K562 (cell line): Measurements from ENCODE around the gene PSAP. TPM values are rescaled to one million over a fixed set of nuclear protein-coding genes. Genes with fewer than 3 reads are reported as not detected.

Source experiments
- ARNT ChIP-seq, 2 experiments: fragments of 450-650 bp; IDR thresholded peaks; 2 replicates each; pipeline ENCODE4 v1.6.1; 2016; ENCODE audit warnings: mild to moderate bottlenecking in 1 of 2
- GABPB2 ChIP-seq: fragments of 250-450 bp; sonication (Bioruptor Pico); conservative IDR thresholded peaks from 2 replicates; pipeline ENCODE4 v1.5.1; 2021; ENCODE audit warnings: mild to moderate bottlenecking
- HEY1 ChIP-seq: fragments of 250-450 bp; sonication (Bioruptor Pico); IDR thresholded peaks from 2 replicates; pipeline ENCODE4 v1.5.0; 2020; ENCODE audit warnings: mild to moderate bottlenecking, moderate library complexity, borderline replicate concordance
- HNRNPL ChIP-seq: fragments of 200-400 bp; formaldehyde crosslinking; IDR thresholded peaks from 2 replicates; pipeline ENCODE4 v1.6.1; 2017; ENCODE audit warnings: low read depth, mild to moderate bottlenecking, low read length
- NR2C1 ChIP-seq, 2 experiments: fragments of 450-650 bp; IDR thresholded peaks; 2 replicates each; pipeline ENCODE4 v1.6.1; 2017; ENCODE audit warnings: mild to moderate bottlenecking in 2 of 2, antibody characterized with exemption in 1 of 2, inconsistent platforms in 1 of 2, missing compliant biosample characterization in 1 of 2, missing genetic modification characterization in 1 of 2
- PYGO2 ChIP-seq: fragments of 450-650 bp; IDR thresholded peaks from 2 replicates; pipeline ENCODE4 v1.6.1; 2016; ENCODE audit warnings: mild to moderate bottlenecking, missing genetic modification characterization, moderate library complexity, missing compliant biosample characterization
- RBM39 ChIP-seq: fragments of 200-400 bp; formaldehyde crosslinking; optimal IDR thresholded peaks from 2 replicates; pipeline ENCODE3; 2018; ENCODE audit warnings: low read depth, low read length
- RFX5 ChIP-seq: IDR thresholded peaks from 2 replicates; pipeline ENCODE4 v1.6.1; 2011; ENCODE audit warnings: low read depth, mild to moderate bottlenecking, improper control_type of control experiment, low read length
- SOX6 ChIP-seq: fragments of 450-650 bp; IDR thresholded peaks from 2 replicates; pipeline ENCODE4 v1.6.1; 2014; ENCODE audit warnings: mild to moderate bottlenecking
- SRF ChIP-seq, 2 experiments: fragments of 250-450, 450-650 bp in 1 of 2; sonication (Bioruptor Pico) in 1 of 2; sonication (generic) in 1 of 2; formaldehyde crosslinking; IDR thresholded peaks; 2 replicates each; pipeline versions ENCODE4 v1.5.0 to v1.5.1; 2020 to 2022; ENCODE audit warnings: mild to moderate bottlenecking in 1 of 2, missing genetic modification reagents in 1 of 2
- ZNF197 ChIP-seq: fragments of 200-800 bp; sonication (Bioruptor generic); IDR thresholded peaks from 2 replicates; pipeline ENCODE4 v1.6.1; 2016; ENCODE audit warnings: low read depth, missing genetic modification characterization, missing compliant biosample characterization
- ZNF75A ChIP-seq: fragments of 450-650 bp; formaldehyde crosslinking; IDR thresholded peaks from 2 replicates; pipeline ENCODE4 v1.4.0; 2020; ENCODE audit warnings: mild to moderate bottlenecking
- polyA plus RNA-seq, 8 experiments: library from polyadenylated mRNA; depleted of rRNA in 4 of 8; stranded (reverse) in 5 of 8; unstranded in 3 of 8; fragments of >200 nt; fragmentation: Nextera tagmentation in 2 of 8; fragmentation: Illumina TruSeq in 1 of 8; extraction: Ambion mirVana in 2 of 8; extraction: Trizol in 1 of 8; gene quantifications; 2 replicates each; pipeline versions ENCODE4 v1.2.1 to v1.2.3, GENCODE V29; 2011 to 2014; ENCODE audit warnings: inconsistent platforms in 1 of 8, missing spikeins in 1 of 8
- total RNA-seq, 7 experiments: library from RNA; depleted of rRNA in 6 of 7; stranded (reverse); fragments of >200 nt in 6 of 7; fragmentation: Illumina TruSeq in 2 of 7; extraction: Trizol in 2 of 7; gene quantifications; 2 replicates each; pipeline versions ENCODE4 v1.2.1 to v1.2.3, GENCODE V29; 2011 to 2021; ENCODE audit warnings: low replicate concordance in 1 of 7
- TF ChIP-seq, protein P1 (sequence below): sonication (generic); formaldehyde crosslinking; IDR thresholded peaks from 2 replicates; pipeline ENCODE4 v1.8.0; 2022; ENCODE audit warnings: missing genetic modification reagents, mild to moderate bottlenecking, moderate library complexity, borderline replicate concordance
- TF ChIP-seq, protein P2 (sequence below): fragments of 450-650 bp; IDR thresholded peaks from 2 replicates; pipeline ENCODE4 v1.6.1; 2016; ENCODE audit warnings: antibody characterized with exemption
- TF ChIP-seq, protein P3 (sequence below): fragments of 450-650 bp; IDR thresholded peaks from 2 replicates; pipeline ENCODE4 v1.6.1; 2017; ENCODE audit warnings: antibody characterized with exemption
- TF ChIP-seq, protein P4 (sequence below): sonication (generic); formaldehyde crosslinking; IDR thresholded peaks from 2 replicates; pipeline ENCODE4 v1.9.0; 2022; ENCODE audit warnings: mild to moderate bottlenecking, missing genetic modification reagents
- TF ChIP-seq, protein P5 (sequence below): sonication (generic); IDR thresholded peaks from 2 replicates; pipeline ENCODE4 v1.6.1; 2016
- TF ChIP-seq, protein P6 (sequence below): IDR thresholded peaks from 2 replicates; pipeline ENCODE4 v1.6.1; 2011; ENCODE audit warnings: borderline replicate concordance, low read depth, mild to moderate bottlenecking, moderate library complexity, low read length; ENCODE audit not compliant: insufficient read depth, poor library complexity, severe bottlenecking

PSAP gene
- total and polyA plus RNA-seq, 9 of the 15 experiments (the other 6 are each of a cell fraction or from before 2014, with no cell fraction given) = 245 to 700 (median 429) TPM

DNA sequence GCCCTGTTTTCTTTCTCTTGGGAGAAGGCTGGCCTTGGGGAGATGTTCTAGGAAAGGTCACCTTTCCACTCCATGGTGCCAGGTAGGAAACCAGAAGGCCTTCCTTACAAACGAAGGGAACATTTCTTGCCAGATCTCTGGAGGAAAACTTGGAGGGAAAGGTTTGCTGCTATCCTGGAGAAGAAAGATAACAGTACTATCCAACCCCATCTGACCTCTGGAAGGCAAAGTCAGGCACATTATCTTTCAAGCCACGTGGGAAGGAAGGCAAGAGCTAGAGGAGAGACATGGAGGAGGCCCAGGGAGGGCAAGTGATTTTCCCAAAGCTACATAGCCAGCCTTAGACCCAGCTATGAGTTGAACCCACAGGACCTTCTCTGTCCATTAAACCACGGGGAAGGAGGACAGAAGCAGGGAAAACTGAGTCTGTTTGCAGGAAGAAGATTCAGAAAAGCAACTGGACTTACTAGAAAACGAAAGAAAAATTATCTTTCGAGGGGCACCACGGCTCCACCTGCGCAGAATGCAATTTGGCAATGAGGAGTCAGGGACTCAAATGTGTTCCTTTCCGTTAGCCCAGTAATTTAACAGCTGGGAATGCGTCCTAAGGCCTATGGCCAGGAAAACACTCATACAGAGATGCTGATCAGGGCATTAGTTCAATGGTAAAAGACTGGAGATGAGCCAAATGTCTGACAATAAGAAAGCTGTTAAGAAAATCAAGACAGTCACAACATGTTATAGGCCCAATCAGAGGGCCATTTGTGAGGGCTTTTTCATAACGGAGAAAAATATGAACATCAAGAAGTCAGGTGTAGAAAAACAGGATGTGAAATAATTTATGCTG is 32.0 kb upstream of the PSAP start (continued):
- TF ChIP-seq ARNT (IDR thresholded peaks at IDR 0.05) (peak in 1 of 2 experiments; percentile 84; a peak in 2 of 4 replicates), NR2C1 (IDR thresholded peaks at IDR 0.05) (no peak; the same call in 1 of the 2 replicates), NR2C1 (tag; IDR thresholded peaks at IDR 0.05) (peak; percentile 85), GABPB2 (no peak), RBM39 (no peak), ZNF75A (CRISPR knock-in tag) (no peak), SRF (CRISPR knock-in tag; IDR thresholded peaks at IDR 0.05) (no peak), HEY1 (no peak), ZNF197 (CRISPR knock-in tag) (no peak; the same call in 1 of the 2 replicates), RFX5 (no peak), HNRNPL (no peak), PYGO2 (tag) (peak; percentile 30; the same call in 1 of the 2 replicates), SOX6 (peak; percentile 84)
- TF ChIP-seq, protein P1, sequence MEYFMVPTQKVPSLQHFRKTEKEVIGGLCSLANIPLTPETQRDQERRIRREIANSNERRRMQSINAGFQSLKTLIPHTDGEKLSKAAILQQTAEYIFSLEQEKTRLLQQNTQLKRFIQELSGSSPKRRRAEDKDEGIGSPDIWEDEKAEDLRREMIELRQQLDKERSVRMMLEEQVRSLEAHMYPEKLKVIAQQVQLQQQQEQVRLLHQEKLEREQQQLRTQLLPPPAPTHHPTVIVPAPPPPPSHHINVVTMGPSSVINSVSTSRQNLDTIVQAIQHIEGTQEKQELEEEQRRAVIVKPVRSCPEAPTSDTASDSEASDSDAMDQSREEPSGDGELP (CRISPR knock-in tag) = no peak
- TF ChIP-seq, protein P2, sequence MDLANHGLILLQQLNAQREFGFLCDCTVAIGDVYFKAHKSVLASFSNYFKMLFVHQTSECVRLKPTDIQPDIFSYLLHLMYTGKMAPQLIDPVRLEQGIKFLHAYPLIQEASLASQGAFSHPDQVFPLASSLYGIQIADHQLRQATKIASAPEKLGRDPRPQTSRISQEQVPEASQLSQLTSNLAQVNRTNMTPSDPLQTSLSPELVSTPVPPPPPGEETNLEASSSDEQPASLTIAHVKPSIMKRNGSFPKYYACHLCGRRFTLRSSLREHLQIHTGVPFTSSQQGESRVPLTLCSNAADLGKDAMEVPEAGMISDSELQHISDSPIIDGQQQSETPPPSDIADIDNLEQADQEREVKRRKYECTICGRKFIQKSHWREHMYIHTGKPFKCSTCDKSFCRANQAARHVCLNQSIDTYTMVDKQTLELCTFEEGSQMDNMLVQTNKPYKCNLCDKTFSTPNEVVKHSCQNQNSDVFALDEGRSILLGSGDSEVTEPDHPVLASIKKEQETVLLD = peak; percentile 73
- TF ChIP-seq, protein P3, sequence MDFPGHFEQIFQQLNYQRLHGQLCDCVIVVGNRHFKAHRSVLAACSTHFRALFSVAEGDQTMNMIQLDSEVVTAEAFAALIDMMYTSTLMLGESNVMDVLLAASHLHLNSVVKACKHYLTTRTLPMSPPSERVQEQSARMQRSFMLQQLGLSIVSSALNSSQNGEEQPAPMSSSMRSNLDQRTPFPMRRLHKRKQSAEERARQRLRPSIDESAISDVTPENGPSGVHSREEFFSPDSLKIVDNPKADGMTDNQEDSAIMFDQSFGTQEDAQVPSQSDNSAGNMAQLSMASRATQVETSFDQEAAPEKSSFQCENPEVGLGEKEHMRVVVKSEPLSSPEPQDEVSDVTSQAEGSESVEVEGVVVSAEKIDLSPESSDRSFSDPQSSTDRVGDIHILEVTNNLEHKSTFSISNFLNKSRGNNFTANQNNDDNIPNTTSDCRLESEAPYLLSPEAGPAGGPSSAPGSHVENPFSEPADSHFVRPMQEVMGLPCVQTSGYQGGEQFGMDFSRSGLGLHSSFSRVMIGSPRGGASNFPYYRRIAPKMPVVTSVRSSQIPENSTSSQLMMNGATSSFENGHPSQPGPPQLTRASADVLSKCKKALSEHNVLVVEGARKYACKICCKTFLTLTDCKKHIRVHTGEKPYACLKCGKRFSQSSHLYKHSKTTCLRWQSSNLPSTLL = no peak
- TF ChIP-seq, protein P4, sequence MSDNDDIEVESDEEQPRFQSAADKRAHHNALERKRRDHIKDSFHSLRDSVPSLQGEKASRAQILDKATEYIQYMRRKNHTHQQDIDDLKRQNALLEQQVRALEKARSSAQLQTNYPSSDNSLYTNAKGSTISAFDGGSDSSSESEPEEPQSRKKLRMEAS (CRISPR knock-in tag) = no peak
- TF ChIP-seq, protein P5, sequence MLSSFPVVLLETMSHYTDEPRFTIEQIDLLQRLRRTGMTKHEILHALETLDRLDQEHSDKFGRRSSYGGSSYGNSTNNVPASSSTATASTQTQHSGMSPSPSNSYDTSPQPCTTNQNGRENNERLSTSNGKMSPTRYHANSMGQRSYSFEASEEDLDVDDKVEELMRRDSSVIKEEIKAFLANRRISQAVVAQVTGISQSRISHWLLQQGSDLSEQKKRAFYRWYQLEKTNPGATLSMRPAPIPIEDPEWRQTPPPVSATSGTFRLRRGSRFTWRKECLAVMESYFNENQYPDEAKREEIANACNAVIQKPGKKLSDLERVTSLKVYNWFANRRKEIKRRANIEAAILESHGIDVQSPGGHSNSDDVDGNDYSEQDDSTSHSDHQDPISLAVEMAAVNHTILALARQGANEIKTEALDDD = no peak
- TF ChIP-seq, protein P6, sequence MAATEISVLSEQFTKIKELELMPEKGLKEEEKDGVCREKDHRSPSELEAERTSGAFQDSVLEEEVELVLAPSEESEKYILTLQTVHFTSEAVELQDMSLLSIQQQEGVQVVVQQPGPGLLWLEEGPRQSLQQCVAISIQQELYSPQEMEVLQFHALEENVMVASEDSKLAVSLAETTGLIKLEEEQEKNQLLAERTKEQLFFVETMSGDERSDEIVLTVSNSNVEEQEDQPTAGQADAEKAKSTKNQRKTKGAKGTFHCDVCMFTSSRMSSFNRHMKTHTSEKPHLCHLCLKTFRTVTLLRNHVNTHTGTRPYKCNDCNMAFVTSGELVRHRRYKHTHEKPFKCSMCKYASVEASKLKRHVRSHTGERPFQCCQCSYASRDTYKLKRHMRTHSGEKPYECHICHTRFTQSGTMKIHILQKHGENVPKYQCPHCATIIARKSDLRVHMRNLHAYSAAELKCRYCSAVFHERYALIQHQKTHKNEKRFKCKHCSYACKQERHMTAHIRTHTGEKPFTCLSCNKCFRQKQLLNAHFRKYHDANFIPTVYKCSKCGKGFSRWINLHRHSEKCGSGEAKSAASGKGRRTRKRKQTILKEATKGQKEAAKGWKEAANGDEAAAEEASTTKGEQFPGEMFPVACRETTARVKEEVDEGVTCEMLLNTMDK = no peak
